ENCODE results near the gene ALOX5. TPM values are rescaled to one million over a fixed set of nuclear protein-coding genes. Genes with fewer than 3 reads are reported as not detected.

ALOX5 gene
- total and polyA plus RNA-seq, 7 experiments from 2014 or later: 1.0 to 143 (median 4.1) TPM

- H3K27ac ChIP-seq (ENCODE audit: low read depth, low read length): no peak overlapping the region
- H3K9me3 ChIP-seq (ENCODE audit: control insufficient read depth in 2 of 3, low read length in 3 of 3): no peaks in the 10 kb centered on the region
- Mint-ChIP-seq H3K4me3 (no peak overlapping the region), H3K9me3 (no peaks in the 10 kb centered on the region), H3K27me3 (peaks cover 0 to 7% (median 0%) of the 10 kb centered on the region in 5 donors), H3K27ac (no peak overlapping the region), H3K4me1 (peaks cover 0 to 6% (median 0%) of the 10 kb centered on the region in 7 donors), H3K36me3 (no peaks in the 10 kb centered on the region)
- DNase-seq (no peak), ATAC-seq (no peak)
- H3K36me3 ChIP-seq (ENCODE audit: control insufficient read depth in 2 of 3, insufficient read depth in 3 of 3, low read length in 3 of 3): no peaks in the 10 kb centered on the region
- CTCF ChIA-PET: no interaction called here
- POLR2A ChIA-PET: no interaction called here
- H3K27me3 ChIP-seq (ENCODE audit: control insufficient read depth in 2 of 2, insufficient read depth in 2 of 2, low read length in 2 of 2): no peaks in the 10 kb centered on the region
- intact Hi-C loops (cut with micrococcal nuclease): no loop called here
- H3K4me1 ChIP-seq (ENCODE audit: control insufficient read depth in 2 of 2, insufficient read depth in 2 of 2, low read length in 2 of 2): no peaks in the 10 kb centered on the region
- no peak overlapping the region for H3K4me3 ChIP-seq (ENCODE audit: low read length)
Measured at GRCh38 chr10:45442662-45443061, 68.6 kb downstream of the ALOX5 start.

DNA sequence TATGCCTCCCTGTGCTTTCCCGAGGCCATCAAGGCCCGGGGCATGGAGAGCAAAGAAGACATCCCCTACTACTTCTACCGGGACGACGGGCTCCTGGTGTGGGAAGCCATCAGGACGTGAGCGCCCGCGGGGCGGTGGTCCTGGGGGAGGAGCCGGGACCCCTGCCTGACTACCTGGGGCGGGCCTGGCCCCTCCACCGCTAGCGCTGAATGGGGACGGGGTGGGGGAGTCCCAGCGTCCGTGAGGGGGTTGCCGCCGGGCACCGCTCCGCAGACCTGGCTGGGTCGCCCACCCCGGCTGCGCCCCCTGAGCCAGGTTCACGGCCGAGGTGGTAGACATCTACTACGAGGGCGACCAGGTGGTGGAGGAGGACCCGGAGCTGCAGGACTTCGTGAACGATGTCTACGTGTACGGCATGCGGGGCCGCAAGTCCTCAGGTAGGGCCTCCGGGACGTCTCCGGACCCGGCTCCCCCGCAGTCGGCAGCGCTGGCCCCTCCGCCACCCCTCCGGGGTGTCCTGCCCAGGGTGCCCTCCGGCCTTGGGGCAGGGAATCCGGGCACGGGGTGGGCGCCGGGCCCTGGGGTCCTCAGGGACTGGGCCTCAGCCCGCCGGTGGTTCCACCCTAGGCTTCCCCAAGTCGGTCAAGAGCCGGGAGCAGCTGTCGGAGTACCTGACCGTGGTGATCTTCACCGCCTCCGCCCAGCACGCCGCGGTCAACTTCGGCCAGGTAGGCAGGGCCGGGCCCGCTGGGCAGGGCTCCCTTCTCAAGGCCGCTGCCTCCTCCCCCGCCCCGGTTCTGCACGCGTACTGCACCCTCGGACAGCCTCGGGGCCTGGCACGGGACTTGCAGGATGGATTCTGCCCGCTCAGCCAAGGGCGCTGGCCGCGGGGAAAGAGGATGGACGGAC lies 69.3 kb downstream of the ALOX5 start:
- ChIA-PET POLR2A (no interaction called here), CTCF (no interaction called here)
- DNase-seq: no peak
- Histone ChIP-seq H3K4me3 (ENCODE audit: low read length) (no peak overlapping the region), H3K9me3 (ENCODE audit: control insufficient read depth in 2 of 3, low read length in 3 of 3) (no peaks in the 10 kb centered on the region), H3K27me3 (ENCODE audit: control insufficient read depth in 2 of 2, insufficient read depth in 2 of 2, low read length in 2 of 2) (no peaks in the 10 kb centered on the region), H3K4me1 (ENCODE audit: control insufficient read depth in 2 of 2, insufficient read depth in 2 of 2, low read length in 2 of 2) (no peaks in the 10 kb centered on the region), H3K36me3 (ENCODE audit: control insufficient read depth in 2 of 3, insufficient read depth in 3 of 3, low read length in 3 of 3) (no peaks in the 10 kb centered on the region), H3K27ac (ENCODE audit: low read depth, low read length) (no peak overlapping the region)
- Mint-ChIP-seq H3K36me3 (no peaks in the 10 kb centered on the region), H3K4me3 (no peak overlapping the region), H3K27ac (no peak overlapping the region), H3K27me3 (peaks cover 0 to 7% (median 0%) of the 10 kb centered on the region in 5 donors), H3K9me3 (no peaks in the 10 kb centered on the region), H3K4me1 (peaks cover 0 to 2% (median 0%) of the 10 kb centered on the region in 7 donors)
- ATAC-seq: no peak
- intact Hi-C loops (cut with micrococcal nuclease): no loop called here

DNA sequence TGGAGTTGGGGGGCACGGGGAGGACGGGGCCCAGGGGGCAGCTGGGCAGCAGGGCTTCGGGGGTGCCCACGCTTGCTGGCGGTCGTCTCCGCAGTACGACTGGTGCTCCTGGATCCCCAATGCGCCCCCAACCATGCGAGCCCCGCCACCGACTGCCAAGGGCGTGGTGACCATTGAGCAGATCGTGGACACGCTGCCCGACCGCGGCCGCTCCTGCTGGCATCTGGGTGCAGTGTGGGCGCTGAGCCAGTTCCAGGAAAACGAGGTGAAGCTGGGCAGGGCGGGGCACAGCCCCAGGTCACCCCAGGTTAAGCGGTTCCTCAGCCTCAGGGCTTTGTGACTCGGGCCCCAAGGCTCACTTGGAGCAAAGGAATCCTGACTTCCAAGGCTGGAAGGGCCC lies 70.0 kb downstream of the ALOX5 start:
- Histone ChIP-seq H3K4me3 (ENCODE audit: low read length) (no peak overlapping the region), H3K9me3 (ENCODE audit: control insufficient read depth in 2 of 3, low read length in 3 of 3) (no peaks in the 10 kb centered on the region), H3K27me3 (ENCODE audit: control insufficient read depth in 2 of 2, insufficient read depth in 2 of 2, low read length in 2 of 2) (no peaks in the 10 kb centered on the region), H3K4me1 (ENCODE audit: control insufficient read depth in 2 of 2, insufficient read depth in 2 of 2, low read length in 2 of 2) (no peaks in the 10 kb centered on the region), H3K36me3 (ENCODE audit: control insufficient read depth in 2 of 3, insufficient read depth in 3 of 3, low read length in 3 of 3) (no peaks in the 10 kb centered on the region), H3K27ac (ENCODE audit: low read depth, low read length) (no peak overlapping the region)
- Mint-ChIP-seq H3K4me1 (no peaks in the 10 kb centered on the region), H3K9me3 (no peaks in the 10 kb centered on the region), H3K36me3 (no peaks in the 10 kb centered on the region), H3K27ac (no peak overlapping the region), H3K4me3 (no peak overlapping the region), H3K27me3 (peaks cover 0 to 7% (median 0%) of the 10 kb centered on the region in 5 donors)
- POLR2A ChIA-PET: no interaction called here
- DNase-seq (no peak), ATAC-seq (no peak)
- CTCF ChIA-PET: no interaction called here
- intact Hi-C loops (cut with micrococcal nuclease): no loop called here

- H3K4me3 Mint-ChIP-seq: no peak overlapping the region
Measured at GRCh38 chr10:45444976-45445898, 71.2 kb downstream of the ALOX5 start.

GRCh38 chr10:45446858-45447257 lies 72.8 kb downstream of the ALOX5 start:
- no peak overlapping the region for H3K4me3 ChIP-seq (ENCODE audit: low read length)
- ChIA-PET POLR2A (no interaction called here), CTCF (no interaction called here)
- no peak overlapping the region for H3K27ac Mint-ChIP-seq
- H3K27me3 ChIP-seq (ENCODE audit: control insufficient read depth in 2 of 2, insufficient read depth in 2 of 2, low read length in 2 of 2): no peaks in the 10 kb centered on the region
- no peaks in the 10 kb centered on the region for H3K9me3 ChIP-seq (ENCODE audit: control insufficient read depth in 2 of 3, low read length in 3 of 3)
- peaks cover 0 to 6% (median 0%) of the 10 kb centered on the region in 7 donors for H3K4me1 Mint-ChIP-seq
- no peaks in the 10 kb centered on the region for H3K27me3 Mint-ChIP-seq
- no peak for ATAC-seq
- H3K27ac ChIP-seq (ENCODE audit: low read depth, low read length): no peak overlapping the region
- no peaks in the 10 kb centered on the region for H3K4me1 ChIP-seq (ENCODE audit: control insufficient read depth in 2 of 2, insufficient read depth in 2 of 2, low read length in 2 of 2)
- intact Hi-C loops (cut with micrococcal nuclease): no loop called here
- no peak for DNase-seq
- peaks cover 0 to 5% (median 0%) of the 10 kb centered on the region in 11 donors for H3K9me3 Mint-ChIP-seq
- H3K36me3 Mint-ChIP-seq: peaks cover 0 to 12% (median 0%) of the 10 kb centered on the region in 5 donors
- no peaks in the 10 kb centered on the region for H3K36me3 ChIP-seq (ENCODE audit: control insufficient read depth in 2 of 3, insufficient read depth in 3 of 3, low read length in 3 of 3)
- no peak overlapping the region for H3K4me3 Mint-ChIP-seq

More at GRCh38 chr10:45444976-45445898, 71.2 kb downstream of the ALOX5 start:
- Histone ChIP-seq H3K4me1 (ENCODE audit: control insufficient read depth in 2 of 2, insufficient read depth in 2 of 2, low read length in 2 of 2) (no peaks in the 10 kb centered on the region), H3K27me3 (ENCODE audit: control insufficient read depth in 2 of 2, insufficient read depth in 2 of 2, low read length in 2 of 2) (no peaks in the 10 kb centered on the region), H3K4me3 (ENCODE audit: low read length) (no peak overlapping the region), H3K27ac (ENCODE audit: low read depth, low read length) (no peak overlapping the region), H3K36me3 (ENCODE audit: control insufficient read depth in 2 of 3, insufficient read depth in 3 of 3, low read length in 3 of 3) (no peaks in the 10 kb centered on the region), H3K9me3 (ENCODE audit: control insufficient read depth in 2 of 3, low read length in 3 of 3) (no peaks in the 10 kb centered on the region)
- Mint-ChIP-seq H3K9me3 (peaks cover 0 to 1% (median 0%) of the 10 kb centered on the region in 11 donors), H3K36me3 (peaks cover 0 to 2% (median 0%) of the 10 kb centered on the region in 5 donors), H3K27me3 (no peaks in the 10 kb centered on the region), H3K4me1 (no peaks in the 10 kb centered on the region), H3K27ac (peak overlapping the region in 1 of 9 donors; percentile 33)
- intact Hi-C loops (cut with micrococcal nuclease): no loop called here
- POLR2A ChIA-PET: no interaction called here
- no peak for DNase-seq
- ATAC-seq: no peak
- CTCF ChIA-PET: no interaction called here

DNA sequence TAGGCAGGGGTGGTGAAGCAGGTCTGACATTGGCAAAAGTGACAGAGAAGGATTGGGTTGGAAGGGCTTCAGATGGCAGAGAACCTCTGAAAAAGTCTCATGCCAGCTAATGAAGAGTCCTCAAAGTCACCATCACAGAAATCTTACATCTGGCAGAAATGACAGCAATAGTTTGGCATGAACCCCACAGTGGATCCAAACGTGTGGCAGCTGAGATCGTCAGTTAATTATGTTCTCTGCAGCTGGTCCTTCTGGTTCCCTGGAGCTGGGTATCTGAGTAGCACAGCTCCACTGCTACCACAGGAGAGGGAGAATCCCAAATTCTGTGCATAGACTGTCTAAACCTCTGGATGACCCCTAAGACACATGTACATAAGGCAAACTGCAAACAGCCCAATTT lies 73.4 kb downstream of the ALOX5 start:
- H3K36me3 ChIP-seq (ENCODE audit: control insufficient read depth in 2 of 3, insufficient read depth in 3 of 3, low read length in 3 of 3): no peaks in the 10 kb centered on the region
- ChIA-PET POLR2A (no interaction called here), CTCF (no interaction called here)
- H3K9me3 ChIP-seq (ENCODE audit: control insufficient read depth in 2 of 3, low read length in 3 of 3): no peaks in the 10 kb centered on the region
- H3K4me1 Mint-ChIP-seq: peaks cover 0 to 7% (median 0%) of the 10 kb centered on the region in 7 donors
- H3K36me3 Mint-ChIP-seq: peaks cover 0 to 12% (median 0%) of the 10 kb centered on the region in 5 donors
- intact Hi-C loops (cut with micrococcal nuclease): no loop called here
- no peak overlapping the region for H3K27ac ChIP-seq (ENCODE audit: low read depth, low read length)
- peaks cover 0 to 5% (median 0%) of the 10 kb centered on the region in 11 donors for H3K9me3 Mint-ChIP-seq
- H3K4me3 Mint-ChIP-seq: no peak overlapping the region
- H3K4me1 ChIP-seq (ENCODE audit: control insufficient read depth in 2 of 2, insufficient read depth in 2 of 2, low read length in 2 of 2): no peaks in the 10 kb centered on the region
- ATAC-seq (no peak), DNase-seq (no peak)
- H3K27me3 Mint-ChIP-seq: no peaks in the 10 kb centered on the region
- H3K27ac Mint-ChIP-seq: no peak overlapping the region
- H3K27me3 ChIP-seq (ENCODE audit: control insufficient read depth in 2 of 2, insufficient read depth in 2 of 2, low read length in 2 of 2): no peaks in the 10 kb centered on the region
- no peak overlapping the region for H3K4me3 ChIP-seq (ENCODE audit: low read length)

All from naive thymus-derived CD4-positive, alpha-beta T cell (primary cell).